HL-60/S4 (cell line): ENCODE results near the gene KIAA1671.

Experiments used
- in situ Hi-C: fragments of 300-500 bp; cut with MboI; formaldehyde crosslinking; loops from 2 replicates; pipeline ENCODE4 v1.14.3; 2022; ENCODE audit warnings: low sequenced_read_pairs

Gene KIAA1671

GRCh38 chr22:25032066-25032465 is 79.5 kb downstream of the KIAA1671 start:
- in situ Hi-C loops: loop anchor here (25.0 kb wide), 1 partner anchor 245 kb away; no protein-coding TSS in a partner anchor

GRCh38 chr22:25035715-25036114 is 83.2 kb downstream of the KIAA1671 start:
- in situ Hi-C loops: loop anchor here (25.0 kb wide), 1 partner anchor 248 kb away; no protein-coding TSS in a partner anchor

- in situ Hi-C loops: loop anchor here (25.0 kb wide), 1 partner anchor 251 kb away; no protein-coding TSS in a partner anchor
Observed at GRCh38 chr22:25038239-25038638, 85.7 kb downstream of the KIAA1671 start.

GRCh38 chr22:25038771-25039170 is 86.3 kb downstream of the KIAA1671 start:
- in situ Hi-C loops: loop anchor here (25.0 kb wide), 1 partner anchor 251 kb away; no protein-coding TSS in a partner anchor

GRCh38 chr22:25039255-25039654 is 86.7 kb downstream of the KIAA1671 start:
- in situ Hi-C loops: loop anchor here (25.0 kb wide), 1 partner anchor 252 kb away; no protein-coding TSS in a partner anchor

GRCh38 chr22:25039754-25040153 is 87.2 kb downstream of the KIAA1671 start:
- in situ Hi-C loops: loop anchor here (10.0 to 25.0 kb wide), 2 partner anchors 95 to 252 kb away; partner anchors contain the start of gene LHFPL7

GRCh38 chr22:25045159-25045558 is 92.6 kb downstream of the KIAA1671 start:
- in situ Hi-C loops: loop anchor here (10.0 to 25.0 kb wide), 2 partner anchors 100 to 258 kb away; partner anchors contain the start of gene LHFPL7

- in situ Hi-C loops: loop anchor here (10.0 to 25.0 kb wide), 2 partner anchors 103 to 261 kb away; partner anchors contain the start of gene LHFPL7
Observed at GRCh38 chr22:25048071-25048470, 95.6 kb downstream of the KIAA1671 start.

GRCh38 chr22:25048659-25049647 is 96.4 kb downstream of the KIAA1671 start:
- in situ Hi-C loops: loop anchor here (10.0 to 25.0 kb wide), 2 partner anchors 104 to 262 kb away; partner anchors contain the start of gene LHFPL7

GRCh38 chr22:25049770-25050169 is 97.3 kb downstream of the KIAA1671 start:
- in situ Hi-C loops: loop anchor here (10.0 to 25.0 kb wide), 2 partner anchors 105 to 262 kb away; partner anchors contain the start of gene LHFPL7

- in situ Hi-C loops: no loop called here
Observed at GRCh38 chr22:25050566-25050965, 98.0 kb downstream of the KIAA1671 start.

GRCh38 chr22:25051073-25051472 is 98.6 kb downstream of the KIAA1671 start:
- in situ Hi-C loops: no loop called here

GRCh38 chr22:25051983-25052710 is 99.6 kb downstream of the KIAA1671 start:
- in situ Hi-C loops: no loop called here

- in situ Hi-C loops: no loop called here
Observed at GRCh38 chr22:25053153-25053805, 100.8 kb downstream of the KIAA1671 start.

GRCh38 chr22:25054943-25055511 is 102.5 kb downstream of the KIAA1671 start:
- in situ Hi-C loops: no loop called here

GRCh38 chr22:25057013-25057881 is 104.7 kb downstream of the KIAA1671 start:
- in situ Hi-C loops: no loop called here

GRCh38 chr22:25059438-25059837 is 106.9 kb downstream of the KIAA1671 start:
- in situ Hi-C loops: no loop called here

- in situ Hi-C loops: no loop called here
Observed at GRCh38 chr22:25060522-25061071, 108.1 kb downstream of the KIAA1671 start.

GRCh38 chr22:25061134-25061533 is 108.6 kb downstream of the KIAA1671 start:
- in situ Hi-C loops: no loop called here
